HG03097 (cell line): Measurements from ENCODE around the gene KRT17.
"Not testable (repeated sequence)": the region's sequence is repeated elsewhere in the genome, so short reads cannot be mapped to it uniquely, and the experiment has no call there.

Experiments
- ATAC-seq: cut with Tn5 transposase; IDR thresholded peaks from one replicate; pipeline ENCODE4 v1.9.1; 2021; ENCODE audit not compliant: unreplicated experiment, low FRiP score

The KRT17 gene

DNA sequence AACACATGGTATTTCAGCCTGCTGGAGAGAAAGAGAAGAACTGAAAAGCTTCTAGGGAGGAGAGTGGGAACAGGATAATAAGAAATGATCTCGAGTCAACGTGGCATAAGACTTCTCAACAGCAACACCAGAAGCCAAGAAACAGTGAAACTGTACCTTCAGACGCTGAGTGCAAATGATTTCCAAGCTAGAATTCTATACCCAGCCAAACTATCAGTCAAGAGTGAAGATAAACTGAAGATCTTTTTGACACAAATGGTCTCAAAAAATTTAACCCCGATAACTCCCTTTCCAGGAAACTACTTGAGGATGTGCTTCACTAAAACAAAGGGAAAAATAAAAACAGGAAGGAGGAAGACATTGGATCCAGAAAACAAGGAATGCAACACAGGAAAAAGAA, 17.4 kb downstream of the KRT17 start:
- ATAC-seq, result not testable (repeated sequence)

DNA sequence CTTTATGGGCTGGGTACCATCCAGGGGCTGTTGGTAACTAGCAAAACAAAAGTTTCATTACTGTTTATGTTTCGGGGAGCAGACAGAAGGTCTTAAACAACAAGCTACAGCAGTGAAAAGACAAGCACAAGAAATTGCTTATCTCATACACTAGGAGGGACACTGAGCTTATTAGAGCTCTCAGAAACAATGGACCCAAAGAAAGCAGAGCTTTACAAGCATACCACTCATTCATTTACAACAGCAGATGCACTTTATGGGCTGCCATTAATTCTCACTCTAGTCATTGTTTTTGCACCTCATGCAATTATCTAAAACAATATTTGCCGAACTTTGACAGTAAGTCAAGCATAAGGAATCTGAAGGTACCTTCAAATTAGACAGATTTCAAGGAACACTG, 21.9 kb downstream of the KRT17 start:
- no peak for ATAC-seq

DNA sequence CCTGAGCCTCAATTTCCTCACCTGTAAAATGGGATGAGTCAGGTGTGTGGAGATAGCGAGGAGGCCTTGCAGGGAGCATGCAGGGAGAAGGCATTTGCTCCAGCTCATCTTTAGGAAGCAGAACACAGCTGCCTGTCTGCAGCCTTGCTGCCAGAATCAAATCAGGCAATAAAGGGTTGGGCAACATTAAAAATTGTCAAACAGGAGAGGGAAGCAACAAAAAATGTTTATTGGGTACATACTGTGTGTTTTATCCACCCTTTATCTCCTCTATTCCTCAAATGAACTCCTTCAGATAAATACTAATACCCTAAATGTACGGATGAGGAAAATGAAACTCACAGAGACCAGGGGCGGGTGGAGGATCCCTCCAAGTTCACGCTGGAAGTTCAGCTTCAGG, 24.1 kb downstream of the KRT17 start:
- no peak for ATAC-seq

DNA sequence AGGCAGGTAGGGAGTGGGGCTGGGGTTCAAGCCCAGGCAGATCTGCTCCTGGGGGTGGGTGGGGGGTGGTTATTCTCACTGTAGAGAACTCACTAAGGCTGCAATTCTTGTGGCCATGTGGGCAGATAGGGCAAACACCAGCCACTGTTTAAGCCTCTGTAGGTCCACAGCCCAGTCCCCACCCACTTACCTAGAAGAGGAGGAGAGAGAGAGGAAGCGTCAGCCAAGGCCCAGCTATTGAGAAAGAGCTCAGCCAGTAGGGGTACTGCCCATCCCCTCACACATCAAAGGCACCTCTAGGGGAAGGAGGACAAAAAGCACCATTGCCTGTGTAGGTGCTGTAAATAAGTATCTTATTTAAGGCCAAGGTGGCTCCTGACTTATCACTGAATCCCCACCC, 24.7 kb downstream of the KRT17 start:
- ATAC-seq, result no peak

DNA sequence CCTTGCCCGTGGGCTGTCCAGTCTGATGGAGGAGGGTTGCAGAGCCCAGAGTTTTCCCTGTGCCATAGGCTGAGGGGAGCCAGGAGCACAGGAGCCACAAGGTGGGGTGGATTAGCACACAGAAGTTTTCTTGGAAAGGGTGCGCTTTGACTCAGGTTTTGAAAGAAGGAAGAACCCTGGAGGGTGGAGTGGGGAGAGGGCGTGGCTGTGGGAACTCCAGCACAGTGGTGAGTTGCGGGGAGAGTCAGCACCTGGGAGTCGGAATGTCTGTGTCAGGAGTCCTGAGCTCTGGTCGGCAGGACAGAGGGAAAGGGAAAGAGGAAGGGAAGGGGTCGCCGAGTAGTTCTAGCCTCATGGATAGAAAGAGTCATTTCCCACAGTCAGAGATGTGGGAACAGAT, 28.8 kb downstream of the KRT17 start:
- no peak for ATAC-seq

DNA sequence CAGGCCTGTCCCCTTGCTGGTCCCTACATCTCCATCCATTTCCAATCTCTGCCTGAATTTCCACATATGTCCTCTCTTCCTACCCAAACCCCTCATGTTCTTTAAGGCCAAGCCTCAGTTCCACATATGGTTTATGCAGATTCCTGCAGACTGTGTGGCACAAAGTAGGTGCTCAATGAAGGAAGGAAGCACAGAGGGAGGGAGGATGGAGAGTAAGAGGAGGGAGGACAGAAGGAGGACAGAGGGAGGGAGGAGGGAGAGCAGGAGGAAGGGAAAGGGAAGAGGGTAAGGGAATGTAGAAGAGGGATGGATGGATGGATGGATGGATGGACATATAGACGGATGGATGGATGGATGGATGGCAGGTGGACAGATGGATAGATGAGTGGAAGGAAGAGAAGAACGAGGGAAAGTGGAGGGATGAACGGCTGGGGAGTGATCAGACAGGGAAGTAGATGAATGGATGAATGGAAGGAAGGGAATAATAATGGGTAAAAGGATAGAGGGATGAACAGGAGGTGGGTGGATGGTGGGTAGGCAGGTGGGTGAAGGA, 29.9 kb downstream of the KRT17 start:
- ATAC-seq, result no peak

DNA sequence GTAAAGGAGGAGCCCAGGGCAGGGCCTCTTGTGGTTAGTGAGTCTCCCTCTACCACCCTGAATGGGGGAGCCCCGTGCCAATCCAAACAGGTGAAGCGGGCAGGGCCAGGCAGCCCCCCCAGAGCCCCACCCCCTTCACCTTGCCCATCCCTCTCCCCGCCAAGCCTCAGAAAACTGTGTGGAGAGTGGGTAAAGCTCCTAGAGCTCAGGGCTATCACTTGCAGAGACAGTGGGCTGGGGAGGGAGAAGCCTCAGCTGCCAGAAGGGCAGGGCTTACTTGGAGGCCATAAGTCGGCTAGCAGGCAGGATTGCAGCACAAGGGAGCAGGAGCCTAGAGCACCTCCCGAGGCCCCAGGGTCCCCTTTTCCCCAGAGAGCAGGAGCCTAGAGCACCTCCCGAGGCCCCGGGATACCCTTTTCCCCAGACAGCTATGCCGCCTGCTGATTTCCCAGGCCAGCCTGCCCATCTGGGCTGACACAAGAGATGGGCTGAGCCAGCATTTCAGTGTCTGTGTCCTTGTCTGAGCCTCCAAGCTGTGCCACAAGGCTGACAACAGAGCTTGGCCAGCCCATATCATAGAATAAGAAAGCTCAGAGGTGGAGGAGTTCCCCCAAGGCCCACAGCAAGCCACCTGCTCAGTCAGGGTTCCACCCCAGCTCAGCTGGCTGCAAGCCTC, 30.9 kb downstream of the KRT17 start:
- no peak for ATAC-seq

DNA sequence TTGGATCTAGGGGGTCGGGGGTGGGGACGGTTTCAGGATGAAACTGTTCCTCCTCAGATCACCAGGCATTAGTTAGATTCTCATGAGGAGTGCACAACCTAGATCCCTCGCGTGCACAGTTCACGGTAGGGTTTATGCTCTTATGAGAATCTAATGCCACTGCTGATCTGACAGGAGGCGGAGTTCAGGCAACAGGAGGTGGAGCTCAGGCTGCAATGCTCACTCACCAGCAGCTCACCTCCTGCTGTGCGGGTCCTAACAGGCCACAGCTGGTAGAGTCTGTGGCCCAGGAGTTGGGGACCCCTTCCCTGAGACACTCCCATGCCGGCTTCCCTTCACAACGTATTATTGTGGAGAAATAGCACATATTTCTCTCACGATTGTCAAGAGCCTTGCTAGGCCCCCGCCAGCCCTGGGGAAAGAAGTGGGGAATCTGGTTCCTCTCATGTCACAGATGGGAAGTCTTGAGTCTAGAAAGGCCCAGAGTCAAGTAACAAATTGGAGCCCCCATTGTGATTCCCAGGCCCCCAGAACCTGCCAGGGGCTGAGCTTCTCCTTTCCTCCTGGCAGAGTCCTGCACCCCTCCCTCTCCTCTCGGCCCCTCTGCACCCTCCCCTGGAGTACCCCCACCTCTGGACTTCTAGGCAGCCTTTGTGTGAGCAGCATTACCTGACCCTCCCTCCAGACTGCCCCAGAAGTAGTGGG, 31.6 kb downstream of the KRT17 start:
- no peak for ATAC-seq

DNA sequence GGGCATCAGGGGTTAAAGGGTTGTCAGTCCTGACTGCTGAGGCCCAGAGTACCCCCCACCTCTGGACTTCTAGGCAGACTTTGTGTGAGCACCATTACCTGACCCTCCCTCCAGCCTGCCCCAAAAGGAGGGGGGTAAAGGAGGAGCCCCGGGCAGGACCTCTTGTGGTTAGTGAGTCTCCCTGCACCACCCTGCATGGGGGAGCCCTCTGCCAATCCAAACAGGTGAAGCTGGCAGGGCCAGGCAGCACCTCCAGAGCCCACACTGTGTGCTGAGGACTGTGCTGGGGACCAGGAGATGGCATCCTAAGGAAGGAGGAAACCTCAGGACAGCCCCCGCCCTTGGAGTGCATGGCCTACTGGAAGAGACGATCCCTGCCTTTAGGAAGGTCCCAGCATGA, 35.1 kb downstream of the KRT17 start:
- ATAC-seq, result no peak

DNA sequence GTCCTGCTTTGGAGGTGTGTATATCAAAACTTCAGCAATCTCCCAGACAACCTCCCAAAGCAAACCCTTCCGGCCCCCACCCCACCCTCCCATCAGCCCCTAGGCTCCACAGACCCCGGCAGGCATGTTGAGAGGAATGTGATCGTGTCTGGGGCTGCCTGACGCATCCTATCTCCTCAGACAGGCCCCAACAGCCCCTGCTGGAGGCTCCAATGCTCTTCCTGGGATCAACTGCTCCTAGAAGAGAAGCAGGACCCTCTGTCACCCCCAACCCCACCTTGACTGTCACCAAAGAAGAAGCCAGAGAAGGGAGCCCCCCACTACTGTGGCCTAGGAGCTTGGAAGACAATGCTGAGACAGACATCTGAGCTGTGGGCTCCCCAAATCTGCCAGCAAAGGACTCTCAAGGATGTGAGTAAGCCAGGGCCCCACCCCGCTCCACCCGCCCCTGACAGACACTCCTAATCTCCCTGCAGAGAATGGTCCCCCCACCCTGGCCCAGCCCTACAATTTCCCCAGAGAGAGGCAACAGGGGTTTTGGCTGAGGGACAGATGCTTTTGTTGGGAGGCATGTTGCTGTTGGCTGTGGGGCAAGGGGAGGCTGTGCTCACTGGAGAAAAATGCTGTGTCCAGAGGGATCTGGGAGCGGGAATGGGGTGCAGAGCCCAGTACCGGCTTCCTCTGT, 36.1 kb downstream of the KRT17 start:
- no peak for ATAC-seq

DNA sequence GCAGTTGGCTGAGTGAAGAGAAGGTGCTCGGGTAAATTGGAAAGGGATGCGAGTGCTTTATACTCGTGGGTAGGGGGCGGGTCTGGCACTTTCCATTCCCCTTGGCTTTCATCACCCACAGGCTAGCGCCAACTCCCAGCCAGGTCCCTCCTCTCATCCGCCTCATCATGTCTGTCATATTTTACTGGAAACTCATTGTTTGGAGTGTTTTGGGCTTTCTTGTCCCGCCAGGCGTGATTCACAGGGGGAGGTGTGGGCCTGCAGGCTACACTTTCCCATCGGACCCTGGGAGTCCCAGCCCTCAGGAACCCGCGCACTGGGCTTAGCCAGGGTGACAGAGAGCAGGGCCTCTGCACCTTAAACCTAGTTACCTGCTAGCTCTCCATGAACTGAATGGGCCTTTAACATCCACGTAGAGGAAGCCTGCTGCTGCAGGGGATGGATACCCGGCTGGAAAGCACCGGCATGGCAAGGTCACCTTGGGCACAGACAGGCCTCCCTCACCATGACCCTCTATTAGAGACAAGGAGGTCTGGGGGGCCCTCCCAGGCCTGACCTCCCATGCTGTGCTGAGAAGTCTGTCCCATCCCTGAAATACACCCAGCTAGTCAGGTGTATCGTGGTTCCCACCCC, 37.4 kb downstream of the KRT17 start, which contains the start of gene KRT14:
Gene KRT14 (minus strand): TSS at position 33 of the 633 bp plus-strand sequence. CDS start 61 bp downstream, outside the sequence.
- no peak for ATAC-seq

DNA sequence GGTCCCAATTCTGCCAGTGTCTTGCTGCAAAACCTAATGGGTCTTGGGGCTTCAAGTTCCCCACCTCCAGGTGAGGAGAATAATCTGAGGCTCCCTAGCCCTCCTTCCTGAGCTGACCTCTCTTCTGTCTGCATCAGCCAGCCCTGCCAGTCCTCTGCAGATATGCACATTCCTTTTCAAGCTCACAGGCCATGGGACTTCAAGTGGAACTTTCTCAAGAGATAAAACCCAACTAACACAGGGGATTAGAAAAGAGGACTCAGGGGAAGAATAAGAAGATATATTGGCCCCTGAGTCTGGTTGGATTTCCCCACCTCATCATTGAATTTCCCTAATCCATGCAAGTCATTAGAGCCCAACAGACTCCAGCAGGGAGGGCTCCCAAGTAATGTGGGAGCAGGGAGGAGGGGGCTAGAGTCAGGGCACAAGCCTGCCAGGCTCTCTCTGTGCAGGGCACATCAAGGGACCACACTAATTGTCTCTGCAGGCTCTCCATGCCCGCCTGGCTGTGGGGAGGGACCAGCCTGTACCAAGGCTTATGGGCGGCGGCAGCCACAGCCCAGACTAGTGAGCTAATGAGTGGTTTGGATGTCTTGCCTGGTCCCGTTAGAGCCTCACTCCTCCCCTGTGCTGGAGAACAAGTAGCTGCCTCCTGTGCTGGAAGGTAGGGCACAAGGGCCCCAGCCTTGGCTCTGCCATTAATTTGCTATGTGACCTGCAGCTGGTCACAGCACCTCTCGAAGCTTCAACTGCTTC, 38.9 kb downstream of the KRT17 start:
- no peak for ATAC-seq

DNA sequence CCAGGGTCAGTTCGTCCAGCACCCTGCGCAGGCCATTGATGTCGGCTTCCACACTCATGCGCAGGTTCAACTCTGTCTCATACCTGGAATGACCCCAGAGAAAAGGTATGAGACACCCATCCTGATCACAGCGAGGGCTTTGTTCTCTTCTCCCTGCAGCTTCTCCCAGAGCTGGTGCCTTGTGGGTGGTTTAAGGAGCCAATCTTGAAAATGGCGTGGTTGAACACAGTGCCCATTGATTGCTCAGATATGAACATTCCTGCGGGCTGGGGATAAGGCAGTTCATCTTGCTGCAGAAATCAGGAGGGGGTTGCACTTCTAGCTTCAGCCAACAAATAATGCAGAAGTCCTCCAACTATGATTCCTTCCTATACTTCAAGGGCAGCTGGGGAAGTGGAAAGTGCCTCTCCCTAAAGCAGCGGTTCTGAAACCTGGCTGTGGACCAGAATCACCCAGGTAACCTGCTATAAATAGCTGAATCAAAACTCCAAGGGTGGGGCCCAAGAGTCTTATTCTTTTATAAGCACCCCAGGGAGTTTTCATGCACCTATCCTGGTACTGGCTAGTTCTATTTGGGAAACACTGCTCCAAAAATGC, 39.9 kb downstream of the KRT17 start:
- not testable (repeated sequence) for ATAC-seq

DNA sequence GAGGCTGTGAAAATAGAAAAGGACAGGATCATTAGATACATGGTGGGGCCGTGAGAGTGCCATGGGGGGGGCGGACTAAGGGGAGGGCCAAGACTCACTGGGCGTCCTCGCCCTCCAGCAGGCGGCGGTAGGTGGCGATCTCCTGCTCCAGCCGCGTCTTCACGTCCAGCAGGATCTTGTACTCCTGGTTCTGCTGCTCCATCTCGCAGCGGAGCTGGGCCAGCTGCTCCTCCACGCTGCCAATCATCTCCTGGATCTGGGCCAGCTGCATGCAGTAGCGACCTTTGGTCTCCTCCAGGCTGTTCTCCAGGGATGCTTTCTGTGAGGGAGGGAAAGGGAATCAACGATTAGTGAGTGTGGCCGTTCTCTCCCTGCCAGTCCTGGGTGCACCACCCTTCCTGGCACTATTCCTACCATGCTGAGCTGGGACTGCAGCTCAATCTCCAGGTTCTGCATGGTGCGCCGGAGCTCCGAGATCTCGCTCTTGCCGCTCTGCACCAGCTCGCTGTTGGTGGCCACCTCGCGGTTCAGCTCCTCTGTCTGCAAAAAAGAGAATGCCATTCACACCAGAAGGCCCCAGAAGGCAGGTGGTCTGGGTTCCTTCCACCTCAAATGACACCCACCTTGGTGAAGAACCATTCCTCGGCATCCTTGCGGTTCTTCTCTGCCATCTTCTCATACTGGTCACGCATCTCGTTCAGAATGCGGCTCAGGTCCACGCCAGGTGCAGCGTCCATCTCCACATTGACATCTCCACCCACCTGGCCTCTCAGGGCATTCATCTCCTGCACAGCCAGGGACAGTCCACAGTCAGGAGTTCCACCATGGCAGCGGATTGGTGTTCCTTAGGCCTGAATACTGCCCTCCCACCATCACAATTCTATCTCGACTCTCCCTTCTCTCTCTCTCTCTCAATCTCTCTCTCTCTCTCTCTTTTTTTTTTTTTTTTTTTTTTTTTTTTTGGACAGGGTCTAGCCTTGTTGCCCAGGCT, 40.9 kb downstream of the KRT17 start:
- ATAC-seq, result no peak

DNA sequence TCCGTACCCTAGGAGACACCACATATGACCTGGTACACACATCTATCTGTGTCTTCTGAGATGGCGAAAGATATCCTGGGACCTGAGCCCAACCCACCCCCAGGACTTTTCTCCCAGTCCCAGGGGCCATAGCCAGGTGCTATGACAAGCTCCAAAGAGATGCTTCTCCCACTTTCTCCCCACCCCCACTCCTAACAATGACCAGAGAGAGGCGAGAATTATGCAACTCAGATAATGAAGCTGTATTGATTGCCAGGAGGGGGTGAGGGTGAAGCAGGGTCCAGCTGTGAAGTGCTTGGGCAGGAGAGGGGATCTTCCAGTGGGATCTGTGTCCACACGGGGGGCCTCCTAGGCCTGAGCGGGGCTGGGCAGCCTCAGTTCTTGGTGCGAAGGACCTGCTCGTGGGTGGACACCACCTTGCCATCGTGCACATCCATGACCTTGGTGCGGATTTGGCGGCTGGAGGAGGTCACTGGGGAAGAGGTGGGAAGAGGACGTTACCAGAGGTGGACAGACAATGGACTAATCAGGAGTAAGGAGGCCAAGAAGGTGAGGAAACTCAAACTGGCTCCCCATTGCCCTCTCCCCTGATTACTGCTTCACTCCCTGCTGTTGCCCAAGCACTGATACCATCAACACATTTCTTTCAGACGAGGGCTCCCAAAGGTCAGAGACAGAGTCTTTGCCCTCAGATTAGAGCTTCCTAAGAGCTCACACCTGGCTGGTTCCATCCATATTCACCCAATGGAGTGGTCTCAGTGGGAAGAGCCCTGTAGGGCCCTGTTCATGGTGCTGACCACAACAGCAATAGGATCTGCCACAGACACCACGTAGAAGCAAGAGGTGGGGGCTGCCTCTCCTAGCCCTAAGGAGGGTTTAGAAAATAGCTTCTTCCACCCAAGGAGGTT, 42.1 kb downstream of the KRT17 start:
- not testable (repeated sequence) for ATAC-seq

DNA sequence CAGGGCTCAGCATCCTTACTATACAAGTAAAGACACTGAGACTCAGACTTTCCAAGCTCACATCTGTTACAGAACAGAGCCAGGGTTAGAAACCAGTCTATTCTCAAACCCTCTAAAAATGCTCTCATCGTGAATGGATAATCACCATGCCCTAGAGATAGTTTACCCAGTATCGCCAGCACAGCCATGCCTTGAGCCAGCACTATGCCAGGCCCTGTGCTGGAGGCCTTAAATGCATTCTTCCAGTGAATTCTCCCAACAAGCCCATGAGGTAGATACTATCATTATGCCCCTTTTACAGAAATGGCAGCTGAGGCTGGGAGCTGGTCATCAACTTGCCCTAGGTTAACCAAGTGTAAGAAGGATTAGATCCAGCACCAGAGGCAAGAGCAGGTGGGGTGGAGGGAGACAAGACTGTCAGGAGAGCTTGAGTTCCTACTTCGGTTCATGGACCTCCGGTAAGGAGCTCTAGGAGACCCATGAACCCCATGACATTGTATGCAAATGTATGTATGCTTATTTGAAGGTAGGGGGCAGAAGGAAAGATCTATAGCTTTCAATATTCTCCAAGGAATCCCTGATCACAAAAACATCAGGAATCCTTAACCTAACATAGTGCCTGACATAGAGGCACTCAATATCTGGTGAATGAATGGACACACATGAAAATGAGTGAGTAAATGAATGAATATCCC, 42.9 kb downstream of the KRT17 start:
- ATAC-seq, result no peak
